GM23338 (cell line): ENCODE measurements around the gene TTLL8. TPM values are rescaled to one million over a fixed set of nuclear protein-coding genes. Genes with fewer than 3 reads are reported as not detected.

Experiments
- ATAC-seq: fragments of 200-7000 bp; cut with Tn5 transposase; 3 replicates; pipeline ENCODE4 v1.9.1; 2020
- DNase-seq: peaks from one replicate; pipeline ENCODE4 v3.0.0-alpha.2; 2015; ENCODE audit warnings: low spot score
- H2AFZ ChIP-seq: fragments of 200-600 bp; sonication (generic); 2 replicates; pipeline ENCODE4 v1.8.0; 2016; ENCODE audit warnings: antibody characterized with exemption, mild to moderate bottlenecking, moderate library complexity
- H3F3A ChIP-seq: fragments of 200-600 bp; sonication (generic); replicated peaks from 2 replicates; pipeline ENCODE4 v1.8.0; 2017; ENCODE audit warnings: antibody characterized with exemption, mixed run types, low read depth
- H3K27ac ChIP-seq: fragments of 200-600 bp; sonication (generic); 2 replicates; pipeline ENCODE4 v1.6.1; 2016; ENCODE audit warnings: low read depth
- H3K27me3 ChIP-seq: fragments of 200-600 bp; sonication (generic); 2 replicates; pipeline ENCODE4 v1.8.0; 2016; ENCODE audit warnings: mild to moderate bottlenecking, mixed run types, moderate library complexity; ENCODE audit not compliant: insufficient read depth
- H3K36me3 ChIP-seq: fragments of 200-600 bp; sonication (generic); 2 replicates; pipeline ENCODE4 v1.8.0; 2016; ENCODE audit warnings: mild to moderate bottlenecking; ENCODE audit not compliant: insufficient read depth
- H3K4me1 ChIP-seq: fragments of 200-600 bp; sonication (generic); 2 replicates; pipeline ENCODE4 v1.8.0; 2016; ENCODE audit warnings: mild to moderate bottlenecking, moderate library complexity; ENCODE audit not compliant: insufficient read depth
- H3K4me2 ChIP-seq: fragments of 200-600 bp; sonication (generic); 2 replicates; pipeline ENCODE4 v1.7.1; 2017; ENCODE audit warnings: mixed run types
- H3K4me3 ChIP-seq: fragments of 200-600 bp; sonication (generic); 2 replicates; pipeline ENCODE4 v1.6.1; 2016; ENCODE audit warnings: mixed run types
- H3K79me2 ChIP-seq: fragments of 200-600 bp; sonication (generic); replicated peaks from 2 replicates; pipeline ENCODE4 v1.8.0; 2017; ENCODE audit warnings: mild to moderate bottlenecking; ENCODE audit not compliant: insufficient read depth
- H3K9me2 ChIP-seq: fragments of 200-600 bp; sonication (generic); 2 replicates; pipeline ENCODE4 v1.8.0; 2017; ENCODE audit not compliant: insufficient read depth
- H4K20me1 ChIP-seq: fragments of 200-600 bp; sonication (generic); replicated peaks from 2 replicates; pipeline ENCODE4 v1.8.0; 2017; ENCODE audit warnings: mild to moderate bottlenecking; ENCODE audit not compliant: insufficient read depth
- H3K27ac Mint-ChIP-seq: 2 replicates; pipeline ENCODE4 v1.8.0; 2020; ENCODE audit warnings: inconsistent platforms, mild to moderate bottlenecking, moderate library complexity, mixed read lengths
- H3K27me3 Mint-ChIP-seq: 3 replicates; pipeline ENCODE4 v1.8.0; 2022; ENCODE audit warnings: low read depth, mild to moderate bottlenecking, moderate library complexity, mixed read lengths, inconsistent platforms; ENCODE audit not compliant: insufficient read depth, poor library complexity
- H3K36me3 Mint-ChIP-seq: 3 replicates; pipeline ENCODE4 v1.8.0; 2021; ENCODE audit warnings: low read depth, mild to moderate bottlenecking, inconsistent platforms, moderate library complexity, mixed read lengths
- H3K4me1 Mint-ChIP-seq: 3 replicates; pipeline ENCODE4 v1.8.0; 2020; ENCODE audit warnings: mild to moderate bottlenecking, inconsistent platforms, mixed read lengths
- H3K4me3 Mint-ChIP-seq: 3 replicates; pipeline ENCODE4 v1.8.0; 2021; ENCODE audit warnings: moderate library complexity, mild to moderate bottlenecking, inconsistent platforms, mixed read lengths
- H3K9me3 Mint-ChIP-seq: 3 replicates; pipeline ENCODE4 v1.8.0; 2020; ENCODE audit warnings: moderate library complexity, mild to moderate bottlenecking, inconsistent platforms, mixed read lengths
- CREB1 ChIP-seq: fragments of 250-450 bp; sonication (Bioruptor Pico); IDR thresholded peaks from 2 replicates; pipeline ENCODE4 v1.5.0; 2020; ENCODE audit warnings: low read depth, mild to moderate bottlenecking, moderate library complexity
- JUNB ChIP-seq: IDR thresholded peaks from one replicate; pipeline ENCODE4 v1.6.1; 2016; ENCODE audit warnings: antibody characterized with exemption; ENCODE audit not compliant: unreplicated experiment
- ZNF114 ChIP-seq: fragments of 250-450 bp; sonication (Bioruptor Pico); IDR thresholded peaks from 2 replicates; pipeline ENCODE4 v1.5.0; 2020; ENCODE audit warnings: mild to moderate bottlenecking, moderate library complexity
- ZNF331 ChIP-seq: fragments of 250-450 bp; sonication (Bioruptor Pico); IDR thresholded peaks from 2 replicates; pipeline ENCODE4 v1.5.0; 2020; ENCODE audit warnings: low read depth, mild to moderate bottlenecking, moderate library complexity
- polyA plus RNA-seq: library from polyadenylated mRNA; unstranded; fragments of >200 nt; fragmentation: Nextera tagmentation; extraction: Ambion mirVana; gene quantifications from 2 replicates; pipeline ENCODE4 v1.2.1, GENCODE V29; 2016
- total RNA-seq: library from RNA; depleted of rRNA; stranded (reverse); fragments of >200 nt; shearing (Covaris generic); gene quantifications from 2 replicates; pipeline ENCODE4 v1.2.3, GENCODE V29; 2014
- TF ChIP-seq, protein P1 (sequence below), 2 experiments: fragments of 200-600 bp in 1 of 2; sonication (generic) in 1 of 2; conservative IDR thresholded peaks; 2 replicates each; pipeline versions ENCODE4 v1.5.1 to v1.6.1; 2016 to 2017; ENCODE audit warnings: antibody characterized with exemption in 2 of 2, low read depth in 2 of 2, mild to moderate bottlenecking in 2 of 2, moderate library complexity in 1 of 2
- TF ChIP-seq, protein P2 (sequence below): IDR thresholded peaks from one replicate; pipeline ENCODE4 v1.6.1; 2018; ENCODE audit warnings: antibody characterized with exemption; ENCODE audit not compliant: unreplicated experiment
- TF ChIP-seq, protein P3 (sequence below): fragments of 250-450 bp; sonication (Bioruptor Pico); IDR thresholded peaks from 2 replicates; pipeline ENCODE4 v1.5.0; 2020; ENCODE audit warnings: mild to moderate bottlenecking, moderate library complexity

The TTLL8 gene
- total and polyA plus RNA-seq, 2 experiments from 2014 or later, result not detected

DNA sequence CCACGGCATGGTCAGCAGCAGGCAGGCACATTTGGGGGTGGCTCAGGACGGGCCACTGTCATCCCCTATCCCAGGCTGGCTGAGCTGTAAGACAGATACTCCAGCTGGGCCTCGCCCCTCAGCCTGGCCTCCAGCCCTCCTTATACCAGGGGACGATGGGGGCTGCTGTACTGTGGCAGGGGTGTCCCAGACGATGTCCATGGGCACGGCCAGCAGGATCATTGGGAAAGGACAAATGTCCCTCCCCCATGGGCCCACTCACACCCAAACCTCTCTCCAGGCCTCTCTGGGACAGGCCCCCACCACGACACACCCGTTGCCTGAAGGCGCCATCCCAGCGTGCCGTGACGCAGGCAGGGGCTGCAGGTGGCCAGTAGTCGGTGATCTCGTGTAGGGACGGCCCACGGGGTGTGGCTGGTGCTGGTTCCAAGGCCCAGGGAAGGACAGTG, 44.0 kb downstream of the TTLL8 start:
- Histone ChIP-seq H3K27ac (no peak overlapping the region), H3K4me1 (no peaks in the 10 kb centered on the region), H3K4me2 (no peak overlapping the region; the same call in 1 of the 2 replicates), H3F3A (no peaks in the 10 kb centered on the region), H4K20me1 (0 out of 2 replicates have a peak, but pooled peaks cover 3% of the 10 kb centered on the region), H3K36me3 (no peaks in the 10 kb centered on the region), H3K9me2 (no peaks in the 10 kb centered on the region), H3K4me3 (peak overlapping the region; percentile 49; the same call in 1 of the 2 replicates), H2AFZ (no peak overlapping the region), H3K27me3 (peaks cover 71% of the 10 kb centered on the region), H3K79me2 (no peaks in the 10 kb centered on the region)
- ATAC-seq (no peak), DNase-seq (no peak)
- TF ChIP-seq, protein P1, sequence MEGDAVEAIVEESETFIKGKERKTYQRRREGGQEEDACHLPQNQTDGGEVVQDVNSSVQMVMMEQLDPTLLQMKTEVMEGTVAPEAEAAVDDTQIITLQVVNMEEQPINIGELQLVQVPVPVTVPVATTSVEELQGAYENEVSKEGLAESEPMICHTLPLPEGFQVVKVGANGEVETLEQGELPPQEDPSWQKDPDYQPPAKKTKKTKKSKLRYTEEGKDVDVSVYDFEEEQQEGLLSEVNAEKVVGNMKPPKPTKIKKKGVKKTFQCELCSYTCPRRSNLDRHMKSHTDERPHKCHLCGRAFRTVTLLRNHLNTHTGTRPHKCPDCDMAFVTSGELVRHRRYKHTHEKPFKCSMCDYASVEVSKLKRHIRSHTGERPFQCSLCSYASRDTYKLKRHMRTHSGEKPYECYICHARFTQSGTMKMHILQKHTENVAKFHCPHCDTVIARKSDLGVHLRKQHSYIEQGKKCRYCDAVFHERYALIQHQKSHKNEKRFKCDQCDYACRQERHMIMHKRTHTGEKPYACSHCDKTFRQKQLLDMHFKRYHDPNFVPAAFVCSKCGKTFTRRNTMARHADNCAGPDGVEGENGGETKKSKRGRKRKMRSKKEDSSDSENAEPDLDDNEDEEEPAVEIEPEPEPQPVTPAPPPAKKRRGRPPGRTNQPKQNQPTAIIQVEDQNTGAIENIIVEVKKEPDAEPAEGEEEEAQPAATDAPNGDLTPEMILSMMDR (conservative IDR thresholded peaks at IDR 0.05; ENCODE audit: low read depth in 2 of 2), result no peak
- TF ChIP-seq, protein P2, sequence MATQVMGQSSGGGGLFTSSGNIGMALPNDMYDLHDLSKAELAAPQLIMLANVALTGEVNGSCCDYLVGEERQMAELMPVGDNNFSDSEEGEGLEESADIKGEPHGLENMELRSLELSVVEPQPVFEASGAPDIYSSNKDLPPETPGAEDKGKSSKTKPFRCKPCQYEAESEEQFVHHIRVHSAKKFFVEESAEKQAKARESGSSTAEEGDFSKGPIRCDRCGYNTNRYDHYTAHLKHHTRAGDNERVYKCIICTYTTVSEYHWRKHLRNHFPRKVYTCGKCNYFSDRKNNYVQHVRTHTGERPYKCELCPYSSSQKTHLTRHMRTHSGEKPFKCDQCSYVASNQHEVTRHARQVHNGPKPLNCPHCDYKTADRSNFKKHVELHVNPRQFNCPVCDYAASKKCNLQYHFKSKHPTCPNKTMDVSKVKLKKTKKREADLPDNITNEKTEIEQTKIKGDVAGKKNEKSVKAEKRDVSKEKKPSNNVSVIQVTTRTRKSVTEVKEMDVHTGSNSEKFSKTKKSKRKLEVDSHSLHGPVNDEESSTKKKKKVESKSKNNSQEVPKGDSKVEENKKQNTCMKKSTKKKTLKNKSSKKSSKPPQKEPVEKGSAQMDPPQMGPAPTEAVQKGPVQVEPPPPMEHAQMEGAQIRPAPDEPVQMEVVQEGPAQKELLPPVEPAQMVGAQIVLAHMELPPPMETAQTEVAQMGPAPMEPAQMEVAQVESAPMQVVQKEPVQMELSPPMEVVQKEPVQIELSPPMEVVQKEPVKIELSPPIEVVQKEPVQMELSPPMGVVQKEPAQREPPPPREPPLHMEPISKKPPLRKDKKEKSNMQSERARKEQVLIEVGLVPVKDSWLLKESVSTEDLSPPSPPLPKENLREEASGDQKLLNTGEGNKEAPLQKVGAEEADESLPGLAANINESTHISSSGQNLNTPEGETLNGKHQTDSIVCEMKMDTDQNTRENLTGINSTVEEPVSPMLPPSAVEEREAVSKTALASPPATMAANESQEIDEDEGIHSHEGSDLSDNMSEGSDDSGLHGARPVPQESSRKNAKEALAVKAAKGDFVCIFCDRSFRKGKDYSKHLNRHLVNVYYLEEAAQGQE, result no peak
- TF ChIP-seq ZNF331, result no peak
- no peak for TF ChIP-seq JUNB
- TF ChIP-seq, protein P3, sequence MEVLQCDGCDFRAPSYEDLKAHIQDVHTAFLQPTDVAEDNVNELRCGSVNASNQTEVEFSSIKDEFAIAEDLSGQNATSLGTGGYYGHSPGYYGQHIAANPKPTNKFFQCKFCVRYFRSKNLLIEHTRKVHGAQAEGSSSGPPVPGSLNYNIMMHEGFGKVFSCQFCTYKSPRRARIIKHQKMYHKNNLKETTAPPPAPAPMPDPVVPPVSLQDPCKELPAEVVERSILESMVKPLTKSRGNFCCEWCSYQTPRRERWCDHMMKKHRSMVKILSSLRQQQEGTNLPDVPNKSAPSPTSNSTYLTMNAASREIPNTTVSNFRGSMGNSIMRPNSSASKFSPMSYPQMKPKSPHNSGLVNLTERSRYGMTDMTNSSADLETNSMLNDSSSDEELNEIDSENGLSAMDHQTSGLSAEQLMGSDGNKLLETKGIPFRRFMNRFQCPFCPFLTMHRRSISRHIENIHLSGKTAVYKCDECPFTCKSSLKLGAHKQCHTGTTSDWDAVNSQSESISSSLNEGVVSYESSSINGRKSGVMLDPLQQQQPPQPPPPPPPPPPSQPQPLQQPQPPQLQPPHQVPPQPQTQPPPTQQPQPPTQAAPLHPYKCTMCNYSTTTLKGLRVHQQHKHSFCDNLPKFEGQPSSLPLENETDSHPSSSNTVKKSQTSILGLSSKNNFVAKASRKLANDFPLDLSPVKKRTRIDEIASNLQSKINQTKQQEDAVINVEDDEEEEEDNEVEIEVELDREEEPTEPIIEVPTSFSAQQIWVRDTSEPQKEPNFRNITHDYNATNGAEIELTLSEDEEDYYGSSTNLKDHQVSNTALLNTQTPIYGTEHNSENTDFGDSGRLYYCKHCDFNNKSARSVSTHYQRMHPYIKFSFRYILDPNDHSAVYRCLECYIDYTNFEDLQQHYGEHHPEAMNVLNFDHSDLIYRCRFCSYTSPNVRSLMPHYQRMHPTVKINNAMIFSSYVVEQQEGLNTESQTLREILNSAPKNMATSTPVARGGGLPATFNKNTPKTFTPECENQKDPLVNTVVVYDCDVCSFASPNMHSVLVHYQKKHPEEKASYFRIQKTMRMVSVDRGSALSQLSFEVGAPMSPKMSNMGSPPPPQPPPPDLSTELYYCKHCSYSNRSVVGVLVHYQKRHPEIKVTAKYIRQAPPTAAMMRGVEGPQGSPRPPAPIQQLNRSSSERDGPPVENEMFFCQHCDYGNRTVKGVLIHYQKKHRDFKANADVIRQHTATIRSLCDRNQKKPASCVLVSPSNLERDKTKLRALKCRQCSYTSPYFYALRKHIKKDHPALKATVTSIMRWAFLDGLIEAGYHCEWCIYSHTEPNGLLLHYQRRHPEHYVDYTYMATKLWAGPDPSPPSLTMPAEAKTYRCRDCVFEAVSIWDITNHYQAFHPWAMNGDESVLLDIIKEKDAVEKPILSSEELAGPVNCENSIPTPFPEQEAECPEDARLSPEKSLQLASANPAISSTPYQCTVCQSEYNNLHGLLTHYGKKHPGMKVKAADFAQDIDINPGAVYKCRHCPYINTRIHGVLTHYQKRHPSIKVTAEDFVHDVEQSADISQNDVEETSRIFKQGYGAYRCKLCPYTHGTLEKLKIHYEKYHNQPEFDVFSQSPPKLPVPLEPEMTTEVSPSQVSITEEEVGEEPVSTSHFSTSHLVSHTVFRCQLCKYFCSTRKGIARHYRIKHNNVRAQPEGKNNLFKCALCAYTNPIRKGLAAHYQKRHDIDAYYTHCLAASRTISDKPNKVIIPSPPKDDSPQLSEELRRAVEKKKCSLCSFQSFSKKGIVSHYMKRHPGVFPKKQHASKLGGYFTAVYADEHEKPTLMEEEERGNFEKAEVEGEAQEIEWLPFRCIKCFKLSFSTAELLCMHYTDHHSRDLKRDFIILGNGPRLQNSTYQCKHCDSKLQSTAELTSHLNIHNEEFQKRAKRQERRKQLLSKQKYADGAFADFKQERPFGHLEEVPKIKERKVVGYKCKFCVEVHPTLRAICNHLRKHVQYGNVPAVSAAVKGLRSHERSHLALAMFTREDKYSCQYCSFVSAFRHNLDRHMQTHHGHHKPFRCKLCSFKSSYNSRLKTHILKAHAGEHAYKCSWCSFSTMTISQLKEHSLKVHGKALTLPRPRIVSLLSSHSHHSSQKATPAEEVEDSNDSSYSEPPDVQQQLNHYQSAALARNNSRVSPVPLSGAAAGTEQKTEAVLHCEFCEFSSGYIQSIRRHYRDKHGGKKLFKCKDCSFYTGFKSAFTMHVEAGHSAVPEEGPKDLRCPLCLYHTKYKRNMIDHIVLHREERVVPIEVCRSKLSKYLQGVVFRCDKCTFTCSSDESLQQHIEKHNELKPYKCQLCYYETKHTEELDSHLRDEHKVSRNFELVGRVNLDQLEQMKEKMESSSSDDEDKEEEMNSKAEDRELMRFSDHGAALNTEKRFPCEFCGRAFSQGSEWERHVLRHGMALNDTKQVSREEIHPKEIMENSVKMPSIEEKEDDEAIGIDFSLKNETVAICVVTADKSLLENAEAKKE, result no peak
- no peak for TF ChIP-seq CREB1 (CRISPR knock-in tag)
- TF ChIP-seq ZNF114 (CRISPR knock-in tag), result no peak
- H3K9me3 Mint-ChIP-seq, result no peaks in the 10 kb centered on the region
- peaks cover 39% of the 10 kb centered on the region for H3K27me3 Mint-ChIP-seq
- no peak overlapping the region for H3K4me3 Mint-ChIP-seq
- no peak overlapping the region for H3K27ac Mint-ChIP-seq
- H3K36me3 Mint-ChIP-seq, result no peaks in the 10 kb centered on the region
- peaks cover 9% of the 10 kb centered on the region; the same call in 2 of the 3 replicates for H3K4me1 Mint-ChIP-seq
